CD14-positive monocyte (primary cell): ENCODE results near the gene TPRG1L. TPM values are rescaled to one million over a fixed set of nuclear protein-coding genes. Genes with fewer than 3 reads are reported as not detected.

ENCODE experiments used
- DNase-seq, 3 donors: peaks; one replicate each; pipeline ENCODE4 v3.0.0-alpha.2; 2011 to 2022
- H2AFZ ChIP-seq: 2 replicates; pipeline ENCODE4 v1.6.0; 2012; ENCODE audit warnings: mild to moderate bottlenecking, low read depth, low read length, inconsistent platforms; ENCODE audit not compliant: insufficient read depth, poor library complexity, severe bottlenecking
- H3K27ac ChIP-seq, 2 donors: 1 replicate in 1 of 2; 2 replicates in 1 of 2; pipeline ENCODE4 v1.5.1; 2012 to 2013; ENCODE audit warnings: low read length in 2 of 2, control low read depth in 1 of 2, inconsistent platforms in 1 of 2, low read depth in 1 of 2, mild to moderate bottlenecking in 1 of 2
- H3K27me3 ChIP-seq, 2 donors: one replicate each; pipeline versions ENCODE4 v1.6.0 to v1.6.1; 2011 to 2013; ENCODE audit warnings: low read length in 2 of 2; ENCODE audit not compliant: control insufficient read depth in 2 of 2, insufficient read depth in 2 of 2
- H3K36me3 ChIP-seq, 2 donors: replicated peaks in 1 of 2; 1 replicate in 1 of 2; 2 replicates in 1 of 2; pipeline versions ENCODE4 v1.5.1 to v1.6.1; 2012 to 2013; ENCODE audit warnings: low read length in 2 of 2, control low read depth in 1 of 2, inconsistent platforms in 1 of 2, mild to moderate bottlenecking in 1 of 2; ENCODE audit not compliant: insufficient read depth in 2 of 2, control insufficient read depth in 1 of 2
- H3K4me1 ChIP-seq, 2 donors: 1 replicate in 1 of 2; 2 replicates in 1 of 2; pipeline versions ENCODE4 v1.5.1 to v1.6.1; 2012 to 2013; ENCODE audit warnings: low read length in 2 of 2, control low read depth in 1 of 2, inconsistent platforms in 1 of 2, mild to moderate bottlenecking in 1 of 2, moderate library complexity in 1 of 2; ENCODE audit not compliant: insufficient read depth in 2 of 2, control insufficient read depth in 1 of 2
- H3K4me2 ChIP-seq: replicated peaks from 2 replicates; pipeline ENCODE3; 2012; ENCODE audit warnings: low read length, moderate library complexity, mild to moderate bottlenecking; ENCODE audit not compliant: poor library complexity, severe bottlenecking; ENCODE audit errors: extremely low read depth
- H3K4me3 ChIP-seq, 3 experiments: fragments of 200-600 bp in 1 of 3; sonication (generic) in 1 of 3; replicated peaks in 1 of 3; 1 replicate in 2 of 3; 2 replicates in 1 of 3; pipeline ENCODE4 v1.5.1; 2011 to 2013; ENCODE audit warnings: low read length in 3 of 3, mild to moderate bottlenecking in 3 of 3, control low read depth in 2 of 3, low read depth in 2 of 3, inconsistent platforms in 1 of 3, moderate library complexity in 1 of 3
- H3K79me2 ChIP-seq: 2 replicates; pipeline ENCODE4 v1.6.0; 2012; ENCODE audit warnings: mild to moderate bottlenecking, control low read depth, inconsistent platforms, low read length, moderate library complexity; ENCODE audit not compliant: insufficient read depth
- H3K9ac ChIP-seq: 2 replicates; pipeline ENCODE4 v1.6.0; 2017; ENCODE audit warnings: low read length, mild to moderate bottlenecking; ENCODE audit not compliant: insufficient read depth, poor library complexity, severe bottlenecking
- H3K9me3 ChIP-seq, 2 donors: replicated peaks in 1 of 2; 1 replicate in 1 of 2; 2 replicates in 1 of 2; pipeline versions ENCODE4 v1.5.1 to v1.6.1; 2012 to 2013; ENCODE audit warnings: low read length in 2 of 2, control low read depth in 1 of 2; ENCODE audit not compliant: control insufficient read depth in 1 of 2, insufficient read depth in 1 of 2
- H4K20me1 ChIP-seq: 2 replicates; pipeline ENCODE4 v1.6.0; 2012; ENCODE audit warnings: mild to moderate bottlenecking, low read length, control low read depth, moderate library complexity; ENCODE audit not compliant: insufficient read depth
- H3K27ac Mint-ChIP-seq, 7 donors: one replicate each; pipeline ENCODE4 v1.8.0; 2020; ENCODE audit warnings: mild to moderate bottlenecking in 7 of 7, mixed read lengths in 7 of 7, moderate library complexity in 6 of 7, inconsistent platforms in 2 of 7
- H3K27me3 Mint-ChIP-seq, 3 donors: one replicate each; pipeline ENCODE4 v1.8.0; 2021 to 2022; ENCODE audit warnings: low read depth in 3 of 3, mild to moderate bottlenecking in 3 of 3, mixed read lengths in 3 of 3, moderate library complexity in 3 of 3, inconsistent platforms in 1 of 3
- H3K36me3 Mint-ChIP-seq, 2 donors: one replicate each; pipeline ENCODE4 v1.8.0; 2020; ENCODE audit warnings: mixed read lengths in 2 of 2, inconsistent platforms in 1 of 2, mild to moderate bottlenecking in 1 of 2
- H3K4me1 Mint-ChIP-seq: one replicate; pipeline ENCODE4 v1.8.0; 2020; ENCODE audit warnings: mild to moderate bottlenecking, mixed read lengths
- H3K4me3 Mint-ChIP-seq, 2 donors: one replicate each; pipeline ENCODE4 v1.8.0; 2020; ENCODE audit warnings: mild to moderate bottlenecking in 2 of 2, mixed read lengths in 2 of 2, moderate library complexity in 1 of 2
- H3K9me3 Mint-ChIP-seq, 7 donors: one replicate each; pipeline ENCODE4 v1.8.0; 2020 to 2022; ENCODE audit warnings: mixed read lengths in 7 of 7, mild to moderate bottlenecking in 6 of 7, moderate library complexity in 6 of 7, inconsistent platforms in 2 of 7
- CTCF ChIP-seq: fragments of 200-600 bp; IDR thresholded peaks from one replicate; pipeline ENCODE4 v1.8.0; 2022; ENCODE audit warnings: antibody characterized with exemption, mild to moderate bottlenecking
- WGBS: methylation state at CpG from one replicate; pipeline ENCODE4 v1.1.5; 2013; ENCODE audit warnings: missing lambda C conversion rate; ENCODE audit not compliant: insufficient coverage; 5-methylcytosine and 5-hydroxymethylcytosine counted together
- intact Hi-C, 2 donors: fragments of 100-400 bp; cut with micrococcal nuclease; formaldehyde crosslinking; loops; one replicate each; pipeline versions ENCODE4 v1.15.0 to v1.15.1; 2023
- polyA plus RNA-seq, 3 donors: library from polyadenylated mRNA; depleted of rRNA in 1 of 3; unstranded in 2 of 3; stranded (reverse) in 1 of 3; fragments of 300-500 nt in 2 of 3; fragments of >200 nt in 1 of 3; fragmentation: Illumina TruSeq in 2 of 3; gene quantifications; 1 replicate in 2 of 3; 2 replicates in 1 of 3; pipeline ENCODE4 v1.2.3, GENCODE V29; 2012 to 2021

TPRG1L gene
- polyA plus RNA-seq, 3 donors: 16.1 to 19.7 (median 18.5) TPM

DNA sequence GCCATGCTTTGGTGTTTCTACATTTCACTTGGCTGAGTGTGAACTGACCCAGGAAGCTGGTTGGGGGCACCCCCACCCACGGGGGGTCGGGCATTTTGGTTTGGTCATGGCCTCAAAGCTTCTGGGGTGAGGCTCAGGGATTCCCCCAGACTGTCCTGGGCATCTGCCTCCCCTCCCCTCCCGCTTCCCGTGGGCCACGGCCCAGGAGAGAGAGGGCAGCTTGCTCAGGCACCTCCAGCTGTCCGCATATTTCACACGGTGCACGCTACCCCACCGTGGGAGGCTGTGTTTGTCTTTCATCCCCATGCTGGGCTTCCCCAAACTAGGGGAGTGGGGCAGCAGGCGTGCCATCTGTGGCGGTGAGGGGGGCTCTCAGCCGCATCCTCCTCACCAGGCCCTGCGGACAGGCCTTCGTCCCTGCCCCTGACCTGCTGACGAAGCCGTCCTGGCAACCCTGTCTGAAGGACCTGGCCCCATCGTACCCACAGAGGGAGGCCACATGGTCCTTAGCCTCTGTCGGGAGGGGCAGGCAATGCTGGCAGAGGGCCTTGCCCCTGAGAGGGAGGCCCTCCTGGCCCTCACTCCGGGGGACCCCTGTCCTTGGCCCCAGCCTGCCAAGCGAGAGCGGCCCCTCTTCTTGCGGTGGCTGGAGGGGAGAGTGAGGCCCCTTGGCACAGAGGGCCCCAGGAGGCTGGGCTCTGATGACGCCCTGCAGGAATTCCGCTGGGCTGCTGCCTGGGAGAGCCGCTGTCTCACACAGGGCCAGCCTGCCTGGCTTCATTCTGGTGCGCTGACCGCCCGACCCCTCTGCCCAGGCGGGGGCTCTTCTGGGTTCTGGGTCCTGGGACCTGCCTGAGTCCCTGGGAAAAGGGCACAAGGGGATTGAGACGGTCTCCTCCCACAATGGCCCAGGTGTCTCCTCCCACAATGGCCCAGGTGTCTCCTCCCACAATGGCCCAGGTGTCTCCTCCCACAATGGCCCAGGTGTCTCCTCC lies 49.6 kb downstream of the TPRG1L start:
- TF ChIP-seq CTCF: no peak
- Mint-ChIP-seq H3K9me3 (no peaks in the 10 kb centered on the region), H3K36me3 (peaks cover 0 to 3% of the 10 kb centered on the region in 2 donors), H3K4me3 (no peak overlapping the region), H3K27me3 (peaks cover 0 to 17% (median 4%) of the 10 kb centered on the region in 3 donors), H3K4me1 (peaks cover 59% of the 10 kb centered on the region), H3K27ac (no peak overlapping the region)
- H3K9me3 ChIP-seq: no peaks in the 10 kb centered on the region
- no peak overlapping the region for H3K4me3 ChIP-seq
- H4K20me1 ChIP-seq: no peaks in the 10 kb centered on the region
- H3K4me2 ChIP-seq: no peak overlapping the region
- DNase-seq: no peak
- H3K4me1 ChIP-seq: peaks cover 42 to 57% of the 10 kb centered on the region in 2 donors
- no peaks in the 10 kb centered on the region for H3K79me2 ChIP-seq
- H2AFZ ChIP-seq: no peak overlapping the region
- WGBS: 86% methylated on average over 24 of the region's 30 CpGs
- intact Hi-C loops: no loop called here
- no peak overlapping the region for H3K27ac ChIP-seq
- H3K36me3 ChIP-seq: no peaks in the 10 kb centered on the region
- peaks cover 0 to 2% of the 10 kb centered on the region in 2 donors for H3K27me3 ChIP-seq
- no peak overlapping the region for H3K9ac ChIP-seq

DNA sequence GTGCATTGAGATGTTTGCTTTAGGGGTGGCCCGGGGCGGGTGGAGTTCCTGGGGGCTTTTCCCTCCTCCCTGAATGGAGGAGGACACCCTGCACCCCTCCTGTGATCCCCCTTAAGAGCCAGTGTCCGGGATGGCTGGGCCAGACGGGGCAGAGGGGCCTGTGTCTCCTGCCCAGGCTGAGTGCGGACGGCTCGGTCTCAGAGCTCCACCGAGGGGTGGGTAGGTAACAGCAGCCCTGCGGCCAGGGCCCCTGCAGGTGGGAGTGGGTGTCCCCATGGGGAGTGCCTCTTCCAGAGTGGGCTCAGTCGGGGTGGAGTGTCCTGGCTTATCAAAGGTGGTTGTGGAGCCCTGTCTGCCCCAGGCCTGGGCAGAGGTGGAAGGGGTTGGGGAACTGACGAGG lies 50.6 kb downstream of the TPRG1L start:
- Mint-ChIP-seq H3K27me3 (peaks cover 0 to 20% (median 10%) of the 10 kb centered on the region in 3 donors), H3K4me1 (peaks cover 70% of the 10 kb centered on the region), H3K27ac (peak overlapping the region in 2 of 7 donors; percentile 30 to 46), H3K9me3 (peaks cover 0 to 3% (median 0%) of the 10 kb centered on the region in 7 donors), H3K4me3 (no peak overlapping the region), H3K36me3 (peaks cover 0 to 3% of the 10 kb centered on the region in 2 donors)
- H3K4me3 ChIP-seq: no peak overlapping the region
- DNase-seq: no peak
- H3K27me3 ChIP-seq: no peaks in the 10 kb centered on the region
- H2AFZ ChIP-seq: no peak overlapping the region
- no peak overlapping the region for H3K9ac ChIP-seq
- TF ChIP-seq CTCF: no peak
- no peak overlapping the region for H3K27ac ChIP-seq
- intact Hi-C loops: no loop called here
- no peaks in the 10 kb centered on the region for H3K79me2 ChIP-seq
- H3K9me3 ChIP-seq: no peaks in the 10 kb centered on the region
- peaks cover 49 to 62% of the 10 kb centered on the region in 2 donors for H3K4me1 ChIP-seq
- no peaks in the 10 kb centered on the region for H4K20me1 ChIP-seq
- H3K36me3 ChIP-seq: no peaks in the 10 kb centered on the region
- H3K4me2 ChIP-seq: no peak overlapping the region
- WGBS: 89% methylated on average over 9 of the region's 11 CpGs
